H1 (cell line): ENCODE data around the gene NHS. TPM values are rescaled to one million over a fixed set of nuclear protein-coding genes. Genes with fewer than 3 reads are reported as not detected.

Experiments used
- CTCF ChIA-PET: fragments of 300-600 bp; sonication (Branson Sonifier 250); formaldehyde crosslinking; loops from one replicate; lab custom pipeline; 2021; ENCODE audit not compliant: partially characterized antibody; lab: Charles Lee
- POLR2A ChIA-PET: fragments of 300-600 bp; sonication (Branson Sonifier 250); formaldehyde crosslinking; loops from one replicate; lab custom pipeline; 2021; ENCODE audit warnings: inconsistent platforms; ENCODE audit not compliant: partially characterized antibody; lab: Charles Lee
- DNase-seq, 2 experiments: peaks; one replicate each; pipeline versions ENCODE4 v3.0.0 to v3.0.0-alpha.2; 2010 to 2022; ENCODE audit warnings: low spot score in 2 of 2, low read depth in 1 of 2, mixed read lengths in 1 of 2
- FAIRE-seq: peaks from 2 replicates; lab custom pipeline; 2011; peaks lifted over from hg19 to GRCh38; lab: Jason Lieb, UNC
- H2AFZ ChIP-seq: 2 replicates; pipeline ENCODE4 v1.8.1; 2012; ENCODE audit warnings: low read length, inconsistent platforms
- H2AK5ac ChIP-seq: 2 replicates; pipeline ENCODE4 v1.6.1; 2013; ENCODE audit warnings: low read depth, low read length
- H2BK120ac ChIP-seq: replicated peaks from 2 replicates; pipeline ENCODE3; 2013; ENCODE audit warnings: low read depth, low read length, inconsistent platforms
- H2BK12ac ChIP-seq: 2 replicates; pipeline ENCODE4 v1.6.1; 2013; ENCODE audit warnings: low read depth, low read length
- H2BK15ac ChIP-seq: 2 replicates; pipeline ENCODE4 v1.6.1; 2013; ENCODE audit warnings: low read length
- H2BK20ac ChIP-seq: 2 replicates; pipeline ENCODE4 v1.6.1; 2013; ENCODE audit warnings: low read length
- H2BK5ac ChIP-seq: 2 replicates; pipeline ENCODE4 v1.6.1; 2013; ENCODE audit warnings: low read depth, low read length
- H3K14ac ChIP-seq: 2 replicates; pipeline ENCODE4 v1.6.1; 2013; ENCODE audit warnings: inconsistent platforms; ENCODE audit not compliant: insufficient read length
- H3K18ac ChIP-seq: 2 replicates; pipeline ENCODE4 v1.6.1; 2013; ENCODE audit warnings: low read length; ENCODE audit errors: extremely low read depth
- H3K23ac ChIP-seq: 2 replicates; pipeline ENCODE4 v1.6.1; 2013; ENCODE audit warnings: inconsistent platforms; ENCODE audit not compliant: insufficient read length
- H3K23me2 ChIP-seq: 2 replicates; pipeline ENCODE4 v1.6.1; 2013; ENCODE audit warnings: low read depth, low read length
- H3K27ac ChIP-seq: 2 replicates; pipeline ENCODE4 v1.6.1; 2011; ENCODE audit warnings: low read depth, low read length, inconsistent platforms
- H3K27me3 ChIP-seq, 4 experiments: replicated peaks in 1 of 4; 1 replicate in 1 of 4; 2 replicates in 3 of 4; pipeline versions ENCODE4 v1.6.1 to v1.8.1; 2011 to 2013; ENCODE audit warnings: low read length in 3 of 4, mild to moderate bottlenecking in 3 of 4, inconsistent platforms in 2 of 4, mixed read lengths in 2 of 4, moderate library complexity in 1 of 4; ENCODE audit not compliant: control insufficient read depth in 3 of 4, insufficient read depth in 3 of 4; ENCODE audit errors: extremely low read depth in 1 of 4
- H3K36me3 ChIP-seq, 4 experiments: 2 replicates each; pipeline versions ENCODE4 v1.6.1 to v1.8.1; 2011 to 2013; ENCODE audit warnings: mild to moderate bottlenecking in 4 of 4, low read length in 3 of 4, moderate library complexity in 2 of 4, control low read depth in 1 of 4, inconsistent platforms in 1 of 4; ENCODE audit not compliant: insufficient read depth in 4 of 4, control insufficient read depth in 2 of 4
- H3K4ac ChIP-seq: replicated peaks from 2 replicates; pipeline ENCODE3; 2013; ENCODE audit warnings: low read length, low read depth, mixed read lengths, inconsistent platforms; ENCODE audit not compliant: insufficient read length
- H3K4me1 ChIP-seq, 4 experiments: replicated peaks in 1 of 4; 1 replicate in 1 of 4; 2 replicates in 3 of 4; pipeline versions ENCODE4 v1.6.1 to v1.8.1; 2011 to 2013; ENCODE audit warnings: low read length in 3 of 4, inconsistent platforms in 2 of 4, mixed read lengths in 1 of 4; ENCODE audit not compliant: insufficient read depth in 4 of 4, control insufficient read depth in 3 of 4
- H3K4me2 ChIP-seq, 2 experiments: 2 replicates each; pipeline versions ENCODE4 v1.6.1 to v1.8.1; 2011 to 2013; ENCODE audit warnings: low read depth in 2 of 2, low read length in 2 of 2, control low read depth in 1 of 2, inconsistent platforms in 1 of 2, mild to moderate bottlenecking in 1 of 2; ENCODE audit not compliant: insufficient read depth in 1 of 2
- H3K4me3 ChIP-seq, 4 experiments: fragments of 200-600, 300-600 bp in 1 of 4; sonication (generic), shearing (Covaris generic), sonication (Bioruptor Twin) in 1 of 4; 2 replicates each; pipeline versions ENCODE4 v1.5.1 to v1.8.1; 2011 to 2016; ENCODE audit warnings: low read length in 4 of 4, low read depth in 3 of 4, control low read depth in 2 of 4, inconsistent platforms in 2 of 4, mild to moderate bottlenecking in 2 of 4, mixed read lengths in 1 of 4, moderate library complexity in 1 of 4; ENCODE audit not compliant: insufficient read depth in 2 of 4; ENCODE audit errors: extremely low read depth in 1 of 4
- H3K56ac ChIP-seq: replicated peaks from 2 replicates; pipeline ENCODE3; 2013; ENCODE audit warnings: low read depth, mild to moderate bottlenecking, mixed read lengths, low read length, inconsistent platforms; ENCODE audit not compliant: insufficient read length
- H3K79me1 ChIP-seq: 2 replicates; pipeline ENCODE4 v1.6.1; 2013; ENCODE audit warnings: low read depth, low read length, control low read depth
- H3K79me2 ChIP-seq, 2 experiments: 2 replicates each; pipeline versions ENCODE4 v1.6.1 to v1.8.1; 2012 to 2013; ENCODE audit warnings: low read length in 2 of 2, mild to moderate bottlenecking in 2 of 2, inconsistent platforms in 1 of 2; ENCODE audit not compliant: insufficient read depth in 2 of 2, control insufficient read depth in 1 of 2
- H3K9ac ChIP-seq, 4 experiments: replicated peaks in 1 of 4; 1 replicate in 1 of 4; 2 replicates in 3 of 4; pipeline versions ENCODE4 v1.6.1 to v1.8.1; 2011 to 2013; ENCODE audit warnings: low read depth in 3 of 4, low read length in 3 of 4, control low read depth in 2 of 4, mild to moderate bottlenecking in 2 of 4, moderate library complexity in 2 of 4, inconsistent platforms in 1 of 4; ENCODE audit errors: extremely low read depth in 1 of 4
- H3K9me3 ChIP-seq, 2 experiments: 2 replicates each; pipeline versions ENCODE4 v1.6.1 to v1.8.1; 2012 to 2013; ENCODE audit warnings: mild to moderate bottlenecking in 2 of 2, moderate library complexity in 2 of 2, control low read depth in 1 of 2, inconsistent platforms in 1 of 2, low read depth in 1 of 2, low read length in 1 of 2, mixed read lengths in 1 of 2; ENCODE audit not compliant: insufficient read depth in 2 of 2
- H4K20me1 ChIP-seq, 2 experiments: replicated peaks in 1 of 2; 2 replicates each; pipeline versions ENCODE3 to v1.8.1; 2011 to 2013; ENCODE audit warnings: inconsistent platforms in 2 of 2, low read length in 2 of 2, mild to moderate bottlenecking in 1 of 2; ENCODE audit not compliant: insufficient read depth in 2 of 2, control insufficient read depth in 1 of 2
- H4K5ac ChIP-seq: 2 replicates; pipeline ENCODE4 v1.6.1; 2013; ENCODE audit warnings: low read length, low read depth, mixed read lengths, inconsistent platforms; ENCODE audit not compliant: insufficient read length
- H4K8ac ChIP-seq: 2 replicates; pipeline ENCODE4 v1.8.0; 2013; ENCODE audit warnings: mild to moderate bottlenecking, moderate library complexity, low read length, inconsistent platforms; ENCODE audit not compliant: insufficient read depth; ENCODE audit errors: extremely low read depth
- H4K91ac ChIP-seq: replicated peaks from 2 replicates; pipeline ENCODE3; 2013; ENCODE audit warnings: low read length, mixed read lengths, inconsistent platforms; ENCODE audit not compliant: insufficient read length
- KDM5A ChIP-seq: fragments of 200-600 bp; IDR thresholded peaks from 2 replicates; pipeline ENCODE4 v1.7.1; 2012; ENCODE audit warnings: mild to moderate bottlenecking, low read length, inconsistent platforms, mixed read lengths
- WGBS, 2 experiments: shearing (Covaris generic) in 1 of 2; methylation state at CpG; one replicate each; pipeline versions ENCODE4 v1.1.6 to v1.1.7; 2013 to 2015; ENCODE audit warnings: low lambda C conversion rate in 2 of 2, mixed read lengths in 2 of 2, inconsistent platforms in 1 of 2, low coverage in 1 of 2, missing lambda C conversion rate in 1 of 2; ENCODE audit not compliant: insufficient replicate concordance in 2 of 2, insufficient coverage in 1 of 2, insufficient read length in 1 of 2; ENCODE audit errors: extremely low coverage in 1 of 2, missing lambda C conversion rate in 1 of 2; 5-methylcytosine and 5-hydroxymethylcytosine counted together
- polyA plus RNA-seq, 7 experiments: library from polyadenylated mRNA; depleted of rRNA in 3 of 7; stranded (reverse) in 5 of 7; unstranded in 2 of 7; fragments of >200 nt in 5 of 7; fragments of 200-250 nt in 2 of 7; gene quantifications; 1 replicate in 5 of 7; 2 replicates in 1 of 7; 4 replicates in 1 of 7; pipeline versions ENCODE4 v1.2.1 to v1.2.3, GENCODE V29; 2011 to 2013; ENCODE audit warnings: missing spikeins in 2 of 7, mixed read lengths in 2 of 7
- total RNA-seq: library from RNA; stranded (reverse); fragmentation: NEBNext Ultra II Directional; extraction: Animal tissue kit (Norgen Biotek cat#: 25700); gene quantifications from 2 replicates; pipeline ENCODE4 v1.2.1, GENCODE V29; 2021

NHS gene
- total and polyA plus RNA-seq, 2 of the 8 experiments (the other 6 are each of a cell fraction or from before 2014, with no cell fraction given) = 2.2 to 6.7 TPM

GRCh38 chrX:17768997-17769396 is 394.0 kb downstream of the NHS start:
- no peak overlapping the region for H2BK15ac ChIP-seq
- H3K27ac ChIP-seq = no peak overlapping the region
- H2BK5ac ChIP-seq = no peak overlapping the region
- H3K14ac ChIP-seq = no peak overlapping the region
- H4K91ac ChIP-seq = no peak overlapping the region
- no peak overlapping the region for H2BK120ac ChIP-seq
- H3K36me3 ChIP-seq = no peaks in the 10 kb centered on the region
- no peak overlapping the region for H4K8ac ChIP-seq
- DNase-seq (no peak), FAIRE-seq (no peak)
- no peak overlapping the region for H3K4me2 ChIP-seq
- no peak overlapping the region for H2AFZ ChIP-seq
- H3K27me3 ChIP-seq = no peaks in the 10 kb centered on the region; a peak in 1 of 7 replicates
- no peak overlapping the region for H4K5ac ChIP-seq
- ChIA-PET CTCF (interaction anchor here (0.6 kb wide), 1 partner anchor 732 kb away, joined by 3 read pairs; no protein-coding TSS in a partner anchor), POLR2A (no interaction called here)
- H3K79me2 ChIP-seq = no peaks in the 10 kb centered on the region
- 88% methylated on average over 4 of the region's 5 CpGs; no CpG with 5 or more reads in 1 of the 2 experiments for WGBS, 2 experiments
- H3K4me1 ChIP-seq = no peaks in the 10 kb centered on the region
- H2BK12ac ChIP-seq = no peak overlapping the region
- no peak overlapping the region for H3K9ac ChIP-seq
- H3K4me3 ChIP-seq = no peak overlapping the region
- H3K23me2 ChIP-seq = no peaks in the 10 kb centered on the region
- TF ChIP-seq KDM5A = no peak
- no peak overlapping the region for H2BK20ac ChIP-seq
- no peaks in the 10 kb centered on the region for H3K79me1 ChIP-seq
- H4K20me1 ChIP-seq = no peaks in the 10 kb centered on the region
- H3K56ac ChIP-seq = no peak overlapping the region
- H2AK5ac ChIP-seq = no peak overlapping the region
- H3K9me3 ChIP-seq = no peaks in the 10 kb centered on the region
- no peak overlapping the region for H3K23ac ChIP-seq
- no peak overlapping the region for H3K4ac ChIP-seq
- H3K18ac ChIP-seq = no peak overlapping the region
